ENCODE measurements around the gene TAPBP. TPM values are rescaled to one million over a fixed set of nuclear protein-coding genes. Genes with fewer than 3 reads are reported as not detected.

TAPBP gene
- total and polyA plus RNA-seq, 2 of the 8 experiments (the other 6 are each of a cell fraction or from before 2014, with no cell fraction given) = 24.5 to 35.4 TPM

GRCh38 chr6:33276864-33277662 lies 36.8 kb downstream of the TAPBP start, which contains the start of gene B3GALT4:
Gene B3GALT4, plus strand, starts transcription at chr6:33277123. Its CDS starts 297 bp downstream, at chr6:33277420.
- no peaks in the 10 kb centered on the region for H3K27me3 ChIP-seq (replicated peaks in 1 of 4; ENCODE audit: control insufficient read depth in 3 of 4, extremely low read depth in 1 of 4, insufficient read depth in 3 of 4, low read length in 3 of 4)
- H3K14ac ChIP-seq (ENCODE audit: insufficient read length) = no peak within 1 kb of the TSS
- H2BK120ac ChIP-seq (replicated peaks; ENCODE audit: low read depth, low read length) = no peak within 1 kb of the TSS
- H3K4ac ChIP-seq (replicated peaks; ENCODE audit: insufficient read length, low read depth, low read length) = peak within 1 kb of the TSS; percentile 66
- peak within 1 kb of the TSS; percentile 65; the same call in 1 of the 2 replicates for H2BK12ac ChIP-seq (ENCODE audit: low read depth, low read length)
- H3K79me2 ChIP-seq (ENCODE audit: control insufficient read depth in 1 of 2, insufficient read depth in 2 of 2, low read length in 2 of 2) = peaks cover 25 to 34% of the 10 kb centered on the region in 2 experiments
- H3K4me2 ChIP-seq (ENCODE audit: insufficient read depth in 1 of 2, low read depth in 2 of 2, low read length in 2 of 2) = peak within 1 kb of the TSS; percentile 86 to 96
- peak within 1 kb of the TSS; percentile 55; the same call in 1 of the 2 replicates for H3K27ac ChIP-seq (ENCODE audit: low read depth, low read length)
- peak within 1 kb of the TSS; percentile 91 for H3K18ac ChIP-seq (ENCODE audit: extremely low read depth, low read length)
- H3K23me2 ChIP-seq (ENCODE audit: low read depth, low read length) = peaks cover 22% of the 10 kb centered on the region
- POLR2A ChIA-PET (ENCODE audit: partially characterized antibody) = interaction anchor here (0.6 to 12.0 kb wide), 39 partner anchors 8 to 417 kb away, joined by 3 to 337 read pairs (median 5); partner anchors contain the start of genes BRD2, CUTA, HSD17B8 and PFDN6
- peaks cover 3 to 35% (median 12%) of the 10 kb centered on the region in 4 experiments for H3K4me1 ChIP-seq (replicated peaks in 1 of 4; ENCODE audit: control insufficient read depth in 3 of 4, insufficient read depth in 4 of 4, low read length in 3 of 4)
- DNase-seq (ENCODE audit: low read depth in 1 of 2, low spot score in 2 of 2) = peak; percentile 86 to 89
- FAIRE-seq = no peak
- 4% methylated on average over 63 of the region's 80 CpGs; no CpG with 5 or more reads in 1 of the 2 experiments for WGBS, 2 experiments (ENCODE audit: extremely low coverage in 1 of 2, insufficient coverage in 1 of 2, insufficient read length in 1 of 2, insufficient replicate concordance in 2 of 2, low coverage in 1 of 2, low lambda C conversion rate in 2 of 2, missing lambda C conversion rate in 1 of 2)
- CTCF ChIA-PET (ENCODE audit: partially characterized antibody) = interaction anchor here (0.6 to 8.0 kb wide), 16 partner anchors 13 to 341 kb away, joined by 3 to 81 read pairs (median 3); partner anchors contain the start of genes PFDN6, RGL2, TAPBP and WDR46
- peak within 1 kb of the TSS; percentile 52 to 81 (median 59) for H3K4me3 ChIP-seq (ENCODE audit: extremely low read depth in 1 of 4, insufficient read depth in 2 of 4, low read depth in 3 of 4, low read length in 4 of 4)
- peak within 1 kb of the TSS in 3 of 4 experiments; percentile 41 to 59 (median 49); a peak in 6 of 7 replicates for H3K9ac ChIP-seq (replicated peaks in 1 of 4; ENCODE audit: extremely low read depth in 1 of 4, low read depth in 3 of 4, low read length in 3 of 4)
- H3K56ac ChIP-seq (replicated peaks; ENCODE audit: insufficient read length, low read depth, low read length) = peak within 1 kb of the TSS; percentile 33
- no peak within 1 kb of the TSS; the same call in 1 of the 2 replicates for H2BK15ac ChIP-seq (ENCODE audit: low read length)
- H2BK20ac ChIP-seq (ENCODE audit: low read length) = no peak within 1 kb of the TSS
- peak within 1 kb of the TSS; percentile 58 for H4K91ac ChIP-seq (replicated peaks; ENCODE audit: insufficient read length, low read length)
- H3K79me1 ChIP-seq (ENCODE audit: low read depth, low read length) = peaks cover 6% of the 10 kb centered on the region; the same call in 1 of the 2 replicates
- no peak within 1 kb of the TSS for H2AFZ ChIP-seq (ENCODE audit: low read length)
- peaks cover 19 to 48% (median 41%) of the 10 kb centered on the region in 4 experiments; a peak in 7 of 8 replicates for H3K36me3 ChIP-seq (ENCODE audit: control insufficient read depth in 2 of 4, insufficient read depth in 4 of 4, low read length in 3 of 4)
- no peak within 1 kb of the TSS for H3K23ac ChIP-seq (ENCODE audit: insufficient read length)
- peak within 1 kb of the TSS; percentile 79 for H4K8ac ChIP-seq (ENCODE audit: extremely low read depth, insufficient read depth, low read length)
- peak within 1 kb of the TSS; percentile 84 for H4K5ac ChIP-seq (ENCODE audit: insufficient read length, low read depth, low read length)
- no peak within 1 kb of the TSS for H2AK5ac ChIP-seq (ENCODE audit: low read depth, low read length)
- H3K9me3 ChIP-seq (ENCODE audit: insufficient read depth in 2 of 2, low read depth in 1 of 2, low read length in 1 of 2) = no peaks in the 10 kb centered on the region
- peak within 1 kb of the TSS; percentile 86 for H2BK5ac ChIP-seq (ENCODE audit: low read depth, low read length)
- H4K20me1 ChIP-seq (replicated peaks in 1 of 2; ENCODE audit: control insufficient read depth in 1 of 2, insufficient read depth in 2 of 2, low read length in 2 of 2) = peaks cover 13 to 19% of the 10 kb centered on the region in 2 experiments
- TF ChIP-seq CTCF (IDR thresholded peaks at IDR 0.05; ENCODE audit: control extremely low read depth in 1 of 3, insufficient read depth in 1 of 3, low read depth in 1 of 3, low read length in 3 of 3) (peak in 2 of 3 experiments; percentile 40 to 62; a peak in 2 of 4 replicates), GTF2F1 (IDR thresholded peaks at IDR 0.05; ENCODE audit: borderline replicate concordance, low read depth, low read length) (no peak), SAP30 (IDR thresholded peaks at IDR 0.05; ENCODE audit: insufficient read depth, insufficient replicate concordance, low read length) (no peak), RAD21 (IDR thresholded peaks at IDR 0.05 in 1 of 2, conservative IDR thresholded peaks at IDR 0.05 in 1 of 2; ENCODE audit: low read depth in 2 of 2, low read length in 2 of 2) (0 out of 4 replicates have a peak, but pooled peaks of 1 of the 2 experiments have one; percentile 19), CBX8 (IDR thresholded peaks at IDR 0.05; ENCODE audit: borderline replicate concordance, low read depth, low read length) (no peak), SIRT6 (IDR thresholded peaks at IDR 0.05; ENCODE audit: low read length) (no peak)

Measured in H1 (cell line).